GF-D8 (cell line): ENCODE data around the gene FAM193A.
"Not testable (repeated sequence)": the region's sequence is repeated elsewhere in the genome, so short reads cannot be mapped to it uniquely, and the experiment has no call there.

Experiments used
- DNase-seq: peaks from one replicate; lab custom pipeline; 2025; lab: John Stamatoyannopoulos, UW

Gene FAM193A

DNA sequence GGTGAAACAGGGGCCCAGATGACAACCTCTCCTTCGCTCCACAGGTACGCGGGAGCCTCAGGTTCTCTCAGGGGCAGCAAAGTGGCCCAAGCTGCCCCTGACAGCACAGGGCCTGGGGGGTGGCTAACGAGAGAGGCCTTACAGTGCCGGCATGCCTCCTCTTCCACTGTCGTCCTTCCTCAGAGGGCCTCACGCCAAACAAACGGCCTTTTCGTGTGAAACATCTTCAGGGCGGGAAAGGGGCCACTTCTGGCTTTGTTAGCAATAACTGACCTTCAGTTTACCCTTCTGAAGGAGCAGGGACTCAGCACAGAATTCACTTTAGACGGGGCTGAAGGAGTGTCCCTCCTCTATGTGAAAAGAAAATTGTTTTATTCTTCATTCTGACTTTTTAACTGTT lies 21.5 kb upstream of the FAM193A start:
- DNase-seq: not testable (repeated sequence)

GRCh38 chr4:2515830-2516550 lies 20.5 kb upstream of the FAM193A start:
- no peak for DNase-seq

DNA sequence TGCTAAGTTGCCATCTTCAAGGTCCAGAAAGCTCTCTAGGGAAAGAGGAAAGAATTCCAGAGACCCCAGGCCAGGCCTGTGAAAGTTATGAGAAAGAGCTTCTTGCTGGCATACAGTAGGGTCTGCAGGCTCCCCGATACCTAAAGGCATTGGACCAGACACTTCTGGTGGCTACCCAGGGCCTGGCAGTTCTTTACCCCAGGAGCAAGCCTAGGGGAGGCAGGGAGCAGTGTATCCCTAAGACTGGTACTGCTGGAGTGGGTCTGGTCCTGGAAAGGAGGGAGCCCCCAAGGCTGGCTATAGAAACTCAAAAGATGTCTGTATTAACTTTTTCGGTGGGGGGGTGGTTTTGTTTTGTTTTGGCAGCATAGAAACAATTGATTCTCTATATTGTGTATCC lies 19.8 kb upstream of the FAM193A start:
- DNase-seq: no peak

DNA sequence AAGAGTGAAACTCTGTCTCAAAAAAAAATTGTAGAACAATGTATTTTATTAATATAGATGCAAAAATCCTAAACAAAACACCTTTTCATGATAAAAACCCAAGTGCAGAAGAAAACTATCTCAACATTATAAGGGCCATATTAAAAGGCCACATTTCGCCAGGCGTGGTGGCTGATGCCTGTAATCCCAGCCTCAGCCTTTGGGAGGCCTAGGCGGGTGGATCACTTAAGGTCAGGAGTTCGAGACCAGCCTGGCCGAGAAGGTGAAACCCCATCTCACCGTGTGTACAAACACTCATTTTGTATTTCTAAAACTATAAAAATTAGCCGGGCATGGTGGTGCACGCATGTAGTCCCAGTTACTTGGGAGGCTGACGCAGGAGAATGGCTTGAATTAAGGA lies 9.9 kb upstream of the FAM193A start:
- no peak for DNase-seq

- DNase-seq: no peak
Measured at GRCh38 chr4:2534904-2535375, 1.5 kb upstream of the FAM193A start.

- peak; percentile 57 for DNase-seq
Measured at GRCh38 chr4:2535376-2536192, 863 bp upstream of the FAM193A start.

DNA sequence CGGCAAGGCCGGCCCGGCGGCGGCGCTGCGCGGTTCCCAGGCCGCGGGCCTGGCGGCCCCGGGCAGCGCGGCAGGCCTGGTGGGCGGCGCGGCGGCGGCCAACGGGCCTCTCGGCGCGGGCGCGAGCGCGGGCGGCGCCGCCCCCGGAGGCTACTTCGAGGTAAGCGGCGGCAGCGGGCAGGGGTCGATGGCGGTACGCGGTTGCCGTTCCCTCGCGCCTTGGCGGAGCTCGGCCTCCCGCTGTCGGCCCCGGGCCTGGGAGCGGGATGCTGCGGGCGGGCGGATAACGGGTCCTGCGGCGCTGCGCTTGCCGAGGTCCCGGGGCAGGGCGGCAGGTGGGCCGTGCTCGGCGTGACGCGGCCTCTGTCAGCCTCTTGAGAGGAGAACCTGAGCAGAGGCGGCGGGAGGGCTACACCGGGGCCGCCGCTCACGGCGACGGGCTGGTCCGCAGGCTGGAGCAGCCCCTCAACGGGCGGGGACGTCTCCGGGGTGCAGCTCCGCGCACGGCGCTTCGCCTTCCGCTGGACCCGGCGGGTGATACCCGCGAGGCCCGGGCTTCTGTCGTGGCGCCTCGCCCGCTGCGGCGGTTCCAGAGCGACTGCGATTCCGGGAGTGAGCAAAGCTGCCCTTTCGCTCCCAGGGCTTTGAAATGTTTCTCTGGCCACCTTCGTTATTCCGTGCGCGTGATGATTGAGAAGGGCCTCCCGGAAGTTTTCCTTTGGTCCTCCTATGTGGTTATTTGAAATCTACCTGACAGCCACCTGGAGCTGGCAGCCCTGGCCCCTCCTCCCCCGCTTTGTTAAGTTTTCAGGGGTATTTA lies 774 bp downstream of the FAM193A start:
- DNase-seq: no peak

- not testable (repeated sequence) for DNase-seq
Measured at GRCh38 chr4:2543580-2544191, 7.2 kb downstream of the FAM193A start.

DNA sequence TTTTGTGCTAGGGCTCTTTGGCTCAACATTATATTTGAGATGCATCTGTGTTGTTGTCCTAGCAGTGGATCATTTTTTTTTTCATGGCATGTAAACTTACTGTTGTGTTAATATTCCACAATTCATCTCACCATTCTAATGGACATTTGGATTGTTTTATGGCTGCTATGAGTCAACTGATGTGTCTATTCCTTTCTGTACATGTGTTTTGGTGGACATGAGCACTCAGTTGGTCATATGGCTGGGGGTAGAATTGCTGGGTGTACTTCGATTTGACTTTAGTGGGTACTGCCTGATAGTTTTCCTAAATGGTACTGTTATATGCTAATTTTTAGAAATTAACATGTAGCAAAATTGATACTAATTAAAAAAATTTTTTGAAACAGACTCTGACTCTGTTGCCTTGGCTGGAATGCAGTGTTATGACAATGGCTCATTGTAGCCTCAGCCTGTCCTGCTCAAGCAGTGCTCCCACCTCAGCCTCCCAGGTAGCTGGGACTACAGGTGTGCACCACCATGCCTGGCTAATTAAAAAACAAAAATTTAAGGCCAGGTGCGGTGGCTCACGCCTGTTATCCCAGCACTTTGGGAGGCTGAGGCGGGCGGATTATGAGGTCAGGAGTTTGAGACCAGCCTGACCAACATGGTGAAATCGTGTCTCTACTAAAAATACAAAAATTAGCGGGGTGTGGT lies 9.0 kb downstream of the FAM193A start:
- no peak for DNase-seq

- no peak for DNase-seq
Measured at GRCh38 chr4:2546286-2546823, 9.9 kb downstream of the FAM193A start.

- not testable (repeated sequence) for DNase-seq
Measured at GRCh38 chr4:2546961-2547691, 10.7 kb downstream of the FAM193A start.

DNA sequence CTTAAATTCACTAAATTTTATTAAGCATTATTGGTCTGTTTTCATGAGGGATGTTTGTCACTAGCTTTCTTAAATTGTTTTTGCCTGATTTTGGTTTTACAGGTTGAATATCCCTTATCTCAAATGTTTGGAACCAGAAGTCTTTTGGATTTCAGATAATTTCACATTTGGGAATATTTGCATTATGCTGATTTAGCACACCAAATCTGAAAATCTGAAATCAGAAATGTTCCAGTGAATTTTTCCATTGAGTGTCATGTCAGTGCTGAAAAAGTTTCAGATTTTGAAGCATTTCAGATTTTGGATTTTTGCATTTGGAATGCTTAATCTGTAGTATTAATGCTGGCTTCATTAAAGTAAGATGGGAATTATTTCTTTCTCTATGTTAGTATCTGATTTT lies 14.7 kb downstream of the FAM193A start:
- DNase-seq: no peak

- no peak for DNase-seq
Measured at GRCh38 chr4:2552806-2553205, 16.4 kb downstream of the FAM193A start.

DNA sequence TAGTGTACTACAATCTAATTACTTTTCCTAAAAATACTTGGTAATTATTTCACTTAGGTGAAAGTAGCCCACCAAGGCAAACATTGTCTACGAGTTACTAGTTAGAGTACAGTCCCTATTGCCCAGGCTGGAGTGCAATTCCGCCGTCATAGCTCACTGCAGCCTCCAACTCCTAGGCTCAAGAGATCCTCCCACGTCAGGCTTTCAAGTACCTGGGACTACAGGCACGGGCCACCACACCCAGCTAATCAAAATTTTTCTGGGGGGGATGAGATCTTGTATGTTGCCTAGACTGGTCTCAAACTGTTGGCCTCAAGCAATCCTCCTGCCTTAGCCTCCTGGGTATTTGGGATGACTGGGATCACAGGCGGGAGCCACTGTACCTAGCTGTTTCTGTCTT lies 21.9 kb downstream of the FAM193A start:
- no peak for DNase-seq

DNA sequence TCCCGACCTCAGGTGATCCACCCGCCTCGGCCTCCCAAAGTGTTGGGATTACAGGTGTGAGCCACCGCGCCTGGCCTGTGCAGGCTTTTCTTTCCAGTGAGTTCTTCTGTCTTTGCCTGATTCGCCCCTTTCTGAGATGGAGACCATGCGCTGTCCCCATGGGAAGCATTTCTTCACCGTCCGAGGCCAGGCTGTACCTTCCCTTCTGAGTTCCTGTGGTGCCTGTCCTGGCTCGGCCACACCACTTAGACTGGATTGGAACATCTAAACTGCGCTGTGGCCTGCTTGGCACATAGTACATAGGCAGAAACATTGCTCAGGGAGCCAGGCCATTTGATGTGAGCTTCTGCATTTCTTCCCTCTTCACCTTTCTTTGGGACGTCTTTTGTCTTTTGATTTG lies 23.7 kb downstream of the FAM193A start:
- DNase-seq: no peak

GRCh38 chr4:2565533-2565932 lies 29.1 kb downstream of the FAM193A start:
- no peak for DNase-seq

GRCh38 chr4:2570036-2570435 lies 33.6 kb downstream of the FAM193A start:
- no peak for DNase-seq

DNA sequence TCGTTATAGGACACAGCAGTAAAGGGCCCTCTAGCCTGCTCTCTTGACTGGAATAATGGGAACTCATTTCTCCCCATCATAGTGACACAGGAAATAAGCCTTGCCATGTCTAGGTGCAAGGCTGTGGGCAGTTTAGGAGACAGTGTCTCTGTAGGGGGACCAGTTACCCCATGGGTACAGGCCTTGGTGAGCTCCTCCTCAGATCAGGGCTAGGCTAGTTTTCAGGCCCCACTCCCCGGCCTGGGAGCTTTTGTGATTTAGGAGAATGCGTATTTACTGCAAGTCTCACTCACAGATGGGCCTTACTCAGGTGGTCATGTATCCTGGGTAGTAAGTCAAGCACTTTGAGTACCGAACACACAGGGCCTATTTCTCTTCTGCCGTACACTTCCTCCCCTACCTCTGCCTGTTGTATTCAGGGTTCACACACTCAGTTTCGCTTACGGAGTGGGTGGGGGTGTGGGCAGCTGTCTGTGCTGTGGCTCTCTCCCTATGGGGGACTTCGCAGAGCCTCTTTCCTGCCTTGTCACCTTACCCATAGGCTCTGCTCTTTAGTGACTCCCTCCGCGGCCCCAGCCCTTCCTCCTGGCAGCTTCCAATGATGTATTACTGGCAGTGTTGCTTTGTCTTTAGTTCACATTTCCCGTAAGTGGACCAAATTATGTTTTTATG lies 34.2 kb downstream of the FAM193A start:
- no peak for DNase-seq

DNA sequence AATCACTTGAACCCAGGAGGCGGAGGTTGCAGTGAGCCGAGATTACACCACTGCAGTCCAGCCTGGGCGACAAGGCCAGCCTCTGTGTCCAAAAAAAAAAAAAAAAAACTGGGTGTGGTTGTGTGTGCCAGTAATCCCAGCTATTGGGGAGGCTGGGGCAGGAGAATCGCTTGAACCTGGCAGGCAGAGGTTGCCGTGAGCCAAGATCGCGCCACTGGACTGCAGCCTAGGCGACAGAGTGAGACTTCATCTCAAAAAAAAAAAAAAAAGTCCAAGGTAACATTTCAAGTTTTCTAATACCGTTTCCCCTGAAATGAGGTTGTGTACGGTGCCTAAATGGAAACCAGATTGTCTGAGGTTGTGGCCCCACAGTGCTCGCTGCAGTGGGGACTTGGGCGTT lies 35.6 kb downstream of the FAM193A start:
- no peak for DNase-seq

- no peak for DNase-seq
Measured at GRCh38 chr4:2572866-2573265, 36.4 kb downstream of the FAM193A start.
